Measurements from ENCODE around the gene DRP2. TPM values are rescaled to one million over a fixed set of nuclear protein-coding genes. Genes with fewer than 3 reads are reported as not detected.
"Not testable (repeated sequence)": the region's sequence is repeated elsewhere in the genome, so short reads cannot be mapped to it uniquely, and the experiment has no call there.

DRP2 gene, protein sequence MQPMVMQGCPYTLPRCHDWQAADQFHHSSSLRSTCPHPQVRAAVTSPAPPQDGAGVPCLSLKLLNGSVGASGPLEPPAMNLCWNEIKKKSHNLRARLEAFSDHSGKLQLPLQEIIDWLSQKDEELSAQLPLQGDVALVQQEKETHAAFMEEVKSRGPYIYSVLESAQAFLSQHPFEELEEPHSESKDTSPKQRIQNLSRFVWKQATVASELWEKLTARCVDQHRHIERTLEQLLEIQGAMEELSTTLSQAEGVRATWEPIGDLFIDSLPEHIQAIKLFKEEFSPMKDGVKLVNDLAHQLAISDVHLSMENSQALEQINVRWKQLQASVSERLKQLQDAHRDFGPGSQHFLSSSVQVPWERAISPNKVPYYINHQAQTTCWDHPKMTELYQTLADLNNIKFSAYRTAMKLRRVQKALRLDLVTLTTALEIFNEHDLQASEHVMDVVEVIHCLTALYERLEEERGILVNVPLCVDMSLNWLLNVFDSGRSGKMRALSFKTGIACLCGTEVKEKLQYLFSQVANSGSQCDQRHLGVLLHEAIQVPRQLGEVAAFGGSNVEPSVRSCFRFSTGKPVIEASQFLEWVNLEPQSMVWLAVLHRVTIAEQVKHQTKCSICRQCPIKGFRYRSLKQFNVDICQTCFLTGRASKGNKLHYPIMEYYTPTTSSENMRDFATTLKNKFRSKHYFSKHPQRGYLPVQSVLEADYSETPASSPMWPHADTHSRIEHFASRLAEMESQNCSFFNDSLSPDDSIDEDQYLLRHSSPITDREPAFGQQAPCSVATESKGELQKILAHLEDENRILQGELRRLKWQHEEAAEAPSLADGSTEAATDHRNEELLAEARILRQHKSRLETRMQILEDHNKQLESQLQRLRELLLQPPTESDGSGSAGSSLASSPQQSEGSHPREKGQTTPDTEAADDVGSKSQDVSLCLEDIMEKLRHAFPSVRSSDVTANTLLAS
- total RNA-seq = under 1 TPM in 2 of 4 donors, not detected in 2; 0.09 to 0.19 TPM

DNA sequence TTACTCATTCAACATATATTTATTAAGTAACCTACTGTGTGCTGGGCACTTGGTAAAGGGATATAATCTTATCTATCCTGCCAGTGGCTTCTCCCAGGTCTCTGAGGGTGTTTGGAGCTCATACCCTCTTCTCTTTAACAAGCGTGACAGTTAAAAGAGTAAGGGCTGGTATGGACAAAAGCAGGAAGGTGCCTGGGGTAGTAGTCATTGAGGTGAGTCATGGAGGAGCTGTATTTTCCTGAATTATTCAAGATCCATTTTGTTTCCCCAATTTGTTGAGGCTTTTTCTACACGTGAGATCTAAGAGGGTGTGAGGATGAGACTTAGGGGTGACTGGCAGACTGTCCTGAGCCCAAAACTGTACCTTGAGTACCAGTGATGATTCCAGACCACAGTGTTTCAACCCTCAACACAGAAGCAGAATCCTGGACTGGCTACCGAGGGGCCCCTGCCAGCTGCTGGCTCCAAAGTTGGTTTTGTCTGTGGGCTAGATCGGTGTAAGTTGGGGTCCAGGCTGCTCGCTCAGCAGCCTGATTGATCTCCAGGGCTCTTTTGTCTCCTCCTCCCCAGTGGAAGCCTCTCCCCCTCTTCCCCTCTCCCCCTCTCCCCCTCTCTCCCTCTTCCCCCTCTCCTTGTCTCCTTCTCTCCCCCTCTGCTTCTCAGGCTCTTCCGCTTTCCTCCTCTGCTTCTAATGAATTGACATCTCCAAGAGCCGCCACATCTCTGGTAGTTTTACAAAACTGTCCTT is at the start of gene DRP2:
Gene DRP2, plus strand, starts transcription at position 671 of the 748 bp plus-strand sequence. CDS start 11,862 bp downstream, outside the sequence.
- H3K36me3 ChIP-seq = no peaks in the 10 kb centered on the region
- H3K4me3 ChIP-seq = peak within 1 kb of the TSS in 1 of 4 donors; percentile 4
- no peaks in the 10 kb centered on the region for H3K27me3 ChIP-seq
- no peaks in the 10 kb centered on the region for H3K4me1 ChIP-seq
- WGBS, 2 donors = 60 to 83% methylated on average over 1 to 7 of the region's 7 CpGs
- TF ChIP-seq, protein P1, sequence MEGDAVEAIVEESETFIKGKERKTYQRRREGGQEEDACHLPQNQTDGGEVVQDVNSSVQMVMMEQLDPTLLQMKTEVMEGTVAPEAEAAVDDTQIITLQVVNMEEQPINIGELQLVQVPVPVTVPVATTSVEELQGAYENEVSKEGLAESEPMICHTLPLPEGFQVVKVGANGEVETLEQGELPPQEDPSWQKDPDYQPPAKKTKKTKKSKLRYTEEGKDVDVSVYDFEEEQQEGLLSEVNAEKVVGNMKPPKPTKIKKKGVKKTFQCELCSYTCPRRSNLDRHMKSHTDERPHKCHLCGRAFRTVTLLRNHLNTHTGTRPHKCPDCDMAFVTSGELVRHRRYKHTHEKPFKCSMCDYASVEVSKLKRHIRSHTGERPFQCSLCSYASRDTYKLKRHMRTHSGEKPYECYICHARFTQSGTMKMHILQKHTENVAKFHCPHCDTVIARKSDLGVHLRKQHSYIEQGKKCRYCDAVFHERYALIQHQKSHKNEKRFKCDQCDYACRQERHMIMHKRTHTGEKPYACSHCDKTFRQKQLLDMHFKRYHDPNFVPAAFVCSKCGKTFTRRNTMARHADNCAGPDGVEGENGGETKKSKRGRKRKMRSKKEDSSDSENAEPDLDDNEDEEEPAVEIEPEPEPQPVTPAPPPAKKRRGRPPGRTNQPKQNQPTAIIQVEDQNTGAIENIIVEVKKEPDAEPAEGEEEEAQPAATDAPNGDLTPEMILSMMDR (IDR thresholded peaks at IDR 0.05) = no peak
- no peak for TF ChIP-seq POLR2A (IDR thresholded peaks at IDR 0.05)
- no peaks in the 10 kb centered on the region for H3K9me3 ChIP-seq
- intact Hi-C loops (cut with DNase I) = no loop called here
- no peak for DNase-seq
- H3K27ac ChIP-seq = no peak within 1 kb of the TSS

DNA sequence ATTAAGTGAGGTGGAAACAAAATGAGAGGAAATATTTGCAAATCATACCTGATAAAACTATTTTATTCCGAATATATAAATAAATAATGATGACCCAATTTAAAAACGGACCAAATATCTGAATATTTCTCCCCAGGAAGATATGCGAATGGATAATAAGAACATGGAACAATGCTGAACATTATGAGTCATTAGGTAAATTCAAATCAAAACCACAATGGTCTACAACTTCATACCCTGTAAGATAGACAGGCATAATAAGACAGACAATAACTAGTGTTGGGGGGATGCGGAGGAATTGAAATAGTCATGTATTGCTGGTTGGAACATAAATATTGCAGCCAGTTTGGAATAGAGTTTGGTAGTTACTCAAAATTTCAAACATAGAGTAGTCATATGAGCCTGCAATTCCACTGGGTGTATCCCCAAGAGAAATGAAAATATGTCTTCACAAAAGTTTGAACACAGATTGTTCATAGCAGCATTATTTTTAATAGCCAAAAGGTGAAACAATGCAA is 47.6 kb upstream of the DRP2 start:
- no peak for DNase-seq
- Histone ChIP-seq H3K4me1 (no peaks in the 10 kb centered on the region), H3K4me3 (no peak overlapping the region), H3K9me3 (no peaks in the 10 kb centered on the region), H3K36me3 (no peaks in the 10 kb centered on the region), H3K27ac (no peak overlapping the region), H3K27me3 (no peaks in the 10 kb centered on the region)
- TF ChIP-seq, protein P1 (IDR thresholded peaks at IDR 0.05) = no peak
- no peak for TF ChIP-seq POLR2A (IDR thresholded peaks at IDR 0.05)
- whole genome bisulfite sequencing, 2 donors = 52 to 61% methylated on average over 4 of the region's 4 CpGs
- intact Hi-C loops (cut with DNase I) = no loop called here

DNA sequence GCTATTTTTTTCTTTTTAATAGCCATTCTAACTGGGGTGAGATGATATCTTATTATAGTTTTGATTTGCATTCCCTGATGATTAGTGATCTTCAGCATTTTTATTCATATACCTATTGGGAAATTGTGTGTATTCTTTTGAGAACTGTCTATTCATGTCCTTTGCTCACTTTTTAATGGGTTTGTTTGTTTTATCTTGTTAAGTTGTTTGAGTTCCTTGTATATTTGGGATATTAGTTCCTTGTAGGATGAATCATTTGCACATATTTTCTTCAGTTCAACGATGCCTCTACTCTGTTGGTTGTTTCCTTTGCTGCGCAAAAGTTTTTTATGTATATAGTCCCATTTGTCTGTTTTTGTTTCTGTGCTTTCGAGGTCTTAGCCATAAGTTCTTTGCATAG is 43.1 kb upstream of the DRP2 start:
- Histone ChIP-seq H3K27me3 (no peaks in the 10 kb centered on the region), H3K4me1 (no peaks in the 10 kb centered on the region), H3K27ac (no peak overlapping the region), H3K36me3 (no peaks in the 10 kb centered on the region), H3K4me3 (no peak overlapping the region), H3K9me3 (no peaks in the 10 kb centered on the region)
- no peak for TF ChIP-seq POLR2A (IDR thresholded peaks at IDR 0.05)
- TF ChIP-seq, protein P1 (IDR thresholded peaks at IDR 0.05) = no peak
- no peak for DNase-seq
- intact Hi-C loops (cut with DNase I) = no loop called here
- 65 to 72% methylated on average over 3 of the region's 3 CpGs for WGBS, 2 donors

DNA sequence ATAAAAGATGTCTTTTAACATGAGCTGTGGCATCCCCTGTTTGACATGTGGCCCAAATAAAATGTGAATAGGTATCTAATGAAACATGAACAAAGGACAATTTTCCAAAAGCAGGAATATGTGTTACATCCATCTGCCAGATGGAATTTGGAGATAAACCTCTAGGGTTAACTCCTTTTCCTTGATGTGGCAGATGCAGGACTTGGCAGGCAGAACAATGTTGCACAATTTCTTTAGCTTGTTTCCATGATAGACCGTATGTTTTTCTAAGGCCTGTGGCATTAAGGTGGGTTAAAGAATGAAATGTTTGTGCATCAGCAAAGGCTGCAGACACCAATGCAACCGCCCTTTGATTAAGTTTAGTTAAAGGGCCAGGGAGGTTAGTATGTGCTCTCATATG is 34.7 kb upstream of the DRP2 start:
- H3K36me3 ChIP-seq; H3K4me1 ChIP-seq; H3K9me3 ChIP-seq; H3K27ac ChIP-seq; DNase-seq; intact Hi-C loops (cut with DNase I); H3K27me3 ChIP-seq; H3K4me3 ChIP-seq: not testable (repeated sequence)
- WGBS, 2 donors = 32 to 41% methylated on average over 2 of the region's 2 CpGs

DNA sequence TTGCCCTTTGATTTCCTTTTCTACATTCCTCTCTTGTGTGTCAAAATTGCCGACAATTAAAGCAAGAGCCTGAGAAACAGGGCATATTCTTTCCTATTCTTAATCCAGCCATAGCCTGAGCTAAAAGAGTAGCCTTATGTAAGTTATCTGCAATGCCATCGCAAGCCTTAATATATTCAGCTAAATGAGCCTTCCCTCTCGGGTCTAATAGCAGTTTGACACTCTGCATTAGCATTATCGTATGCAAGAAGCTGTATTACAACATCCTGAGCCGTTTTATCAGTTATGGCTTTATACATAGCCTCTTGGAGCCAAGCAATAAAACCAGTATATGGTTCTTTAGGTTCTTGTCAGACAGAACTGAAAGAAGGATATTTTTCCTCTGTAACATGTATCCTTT is 31.6 kb upstream of the DRP2 start:
- H3K4me1 ChIP-seq; H3K27ac ChIP-seq; H3K4me3 ChIP-seq; H3K36me3 ChIP-seq; H3K27me3 ChIP-seq; DNase-seq; intact Hi-C loops (cut with DNase I); H3K9me3 ChIP-seq: not testable (repeated sequence)
- 66 to 72% methylated on average over 3 to 5 of the region's 5 CpGs for WGBS, 2 donors

All from esophagus squamous epithelium (tissue), 5 donors.